Activated CD4-positive, CD25-positive, alpha-beta regulatory T cell treated with anti-CD3 and anti-CD28 coated beads, Interleukin-2, amount 50 U/mL, for 24 hours (primary cell): ENCODE results near the gene TRIM5.
"Not testable (repeated sequence)": the region's sequence is repeated elsewhere in the genome, so short reads cannot be mapped to it uniquely, and the experiment has no call there.

Source experiments
- ATAC-seq, 2 donors: fragments of 150-1000 bp; cut with Tn5 transposase; one replicate each; pipeline ENCODE4 v1.10.0; 2021; ENCODE audit warnings: mild to moderate bottlenecking in 1 of 2, moderate library complexity in 1 of 2

Gene TRIM5

GRCh38 chr11:5684646-5685362 lies at the start of gene TRIM5:
TSS of gene TRIM5 (minus strand) at chr11:5685074. CDS start at chr11:5680177, 4,897 bp downstream.
- peak; percentile 83 to 84 for ATAC-seq

GRCh38 chr11:5727691-5728090 lies 42.8 kb upstream of the TRIM5 start:
- ATAC-seq, result no peak

GRCh38 chr11:5726351-5726750 lies 41.5 kb upstream of the TRIM5 start:
- ATAC-seq, result no peak

GRCh38 chr11:5722622-5723021 lies 37.7 kb upstream of the TRIM5 start:
- no peak for ATAC-seq

GRCh38 chr11:5719703-5720495 lies 35.0 kb upstream of the TRIM5 start:
- ATAC-seq, result no peak

- not testable (repeated sequence) for ATAC-seq
These were observed 31.6 kb upstream of the TRIM5 start for GRCh38 chr11:5716518-5716917.

- no peak for ATAC-seq
These were observed 28.8 kb upstream of the TRIM5 start for GRCh38 chr11:5713695-5714094.

- no peak for ATAC-seq
These were observed 27.6 kb upstream of the TRIM5 start for GRCh38 chr11:5712507-5712906.

GRCh38 chr11:5705688-5706087 lies 20.8 kb upstream of the TRIM5 start:
- peak; percentile 56 for ATAC-seq

- peak; percentile 51 to 73 for ATAC-seq
These were observed 19.1 kb upstream of the TRIM5 start for GRCh38 chr11:5703741-5704536.

GRCh38 chr11:5701055-5701577 lies 16.2 kb upstream of the TRIM5 start:
- ATAC-seq, result no peak

- ATAC-seq, result no peak
These were observed 15.7 kb upstream of the TRIM5 start for GRCh38 chr11:5700421-5701054.

- no peak for ATAC-seq
These were observed 13.4 kb upstream of the TRIM5 start for GRCh38 chr11:5698281-5698680.

- ATAC-seq, result no peak
These were observed 11.3 kb upstream of the TRIM5 start for GRCh38 chr11:5696210-5696609.

- ATAC-seq, result no peak
These were observed 10.7 kb upstream of the TRIM5 start for GRCh38 chr11:5695580-5695979.

GRCh38 chr11:5694642-5695041 lies 9.8 kb upstream of the TRIM5 start:
- ATAC-seq, result peak; percentile 11 to 15

GRCh38 chr11:5691964-5692361 lies 7.1 kb upstream of the TRIM5 start:
- ATAC-seq, result no peak

GRCh38 chr11:5691238-5691963 lies 6.5 kb upstream of the TRIM5 start:
- ATAC-seq, result peak in 1 of 2 donors; percentile 19

GRCh38 chr11:5690736-5691135 lies 5.9 kb upstream of the TRIM5 start:
- ATAC-seq, result no peak

- ATAC-seq, result no peak
These were observed 5.3 kb upstream of the TRIM5 start for GRCh38 chr11:5690216-5690615.

- peak; percentile 73 to 75 for ATAC-seq
These were observed 4.7 kb upstream of the TRIM5 start, which contains the start of gene TRIM22 for GRCh38 chr11:5689551-5689983. TSS of gene TRIM22 (plus strand) at chr11:5689790. CDS start at chr11:5696233, 6,443 bp downstream.

- ATAC-seq, result no peak
These were observed 3.6 kb upstream of the TRIM5 start for GRCh38 chr11:5688482-5688881.
